GM23338 (cell line): ENCODE data around the gene TFAP2A. TPM values are rescaled to one million over a fixed set of nuclear protein-coding genes. Genes with fewer than 3 reads are reported as not detected.

Experiments used
- ATAC-seq: fragments of 200-7000 bp; cut with Tn5 transposase; 3 replicates; pipeline ENCODE4 v1.9.1; 2020
- DNase-seq: peaks from one replicate; pipeline ENCODE4 v3.0.0-alpha.2; 2015; ENCODE audit warnings: low spot score
- H2AFZ ChIP-seq: fragments of 200-600 bp; sonication (generic); 2 replicates; pipeline ENCODE4 v1.8.0; 2016; ENCODE audit warnings: antibody characterized with exemption, mild to moderate bottlenecking, moderate library complexity
- H3F3A ChIP-seq: fragments of 200-600 bp; sonication (generic); replicated peaks from 2 replicates; pipeline ENCODE4 v1.8.0; 2017; ENCODE audit warnings: antibody characterized with exemption, mixed run types, low read depth
- H3K27ac ChIP-seq: fragments of 200-600 bp; sonication (generic); 2 replicates; pipeline ENCODE4 v1.6.1; 2016; ENCODE audit warnings: low read depth
- H3K27me3 ChIP-seq: fragments of 200-600 bp; sonication (generic); 2 replicates; pipeline ENCODE4 v1.8.0; 2016; ENCODE audit warnings: mild to moderate bottlenecking, mixed run types, moderate library complexity; ENCODE audit not compliant: insufficient read depth
- H3K36me3 ChIP-seq: fragments of 200-600 bp; sonication (generic); 2 replicates; pipeline ENCODE4 v1.8.0; 2016; ENCODE audit warnings: mild to moderate bottlenecking; ENCODE audit not compliant: insufficient read depth
- H3K4me1 ChIP-seq: fragments of 200-600 bp; sonication (generic); 2 replicates; pipeline ENCODE4 v1.8.0; 2016; ENCODE audit warnings: mild to moderate bottlenecking, moderate library complexity; ENCODE audit not compliant: insufficient read depth
- H3K4me2 ChIP-seq: fragments of 200-600 bp; sonication (generic); 2 replicates; pipeline ENCODE4 v1.7.1; 2017; ENCODE audit warnings: mixed run types
- H3K4me3 ChIP-seq: fragments of 200-600 bp; sonication (generic); 2 replicates; pipeline ENCODE4 v1.6.1; 2016; ENCODE audit warnings: mixed run types
- H3K79me2 ChIP-seq: fragments of 200-600 bp; sonication (generic); replicated peaks from 2 replicates; pipeline ENCODE4 v1.8.0; 2017; ENCODE audit warnings: mild to moderate bottlenecking; ENCODE audit not compliant: insufficient read depth
- H3K9me2 ChIP-seq: fragments of 200-600 bp; sonication (generic); 2 replicates; pipeline ENCODE4 v1.8.0; 2017; ENCODE audit not compliant: insufficient read depth
- H4K20me1 ChIP-seq: fragments of 200-600 bp; sonication (generic); replicated peaks from 2 replicates; pipeline ENCODE4 v1.8.0; 2017; ENCODE audit warnings: mild to moderate bottlenecking; ENCODE audit not compliant: insufficient read depth
- H3K27ac Mint-ChIP-seq: 2 replicates; pipeline ENCODE4 v1.8.0; 2020; ENCODE audit warnings: inconsistent platforms, mild to moderate bottlenecking, moderate library complexity, mixed read lengths
- H3K27me3 Mint-ChIP-seq: 3 replicates; pipeline ENCODE4 v1.8.0; 2022; ENCODE audit warnings: low read depth, mild to moderate bottlenecking, moderate library complexity, mixed read lengths, inconsistent platforms; ENCODE audit not compliant: insufficient read depth, poor library complexity
- H3K36me3 Mint-ChIP-seq: 3 replicates; pipeline ENCODE4 v1.8.0; 2021; ENCODE audit warnings: low read depth, mild to moderate bottlenecking, inconsistent platforms, moderate library complexity, mixed read lengths
- H3K4me1 Mint-ChIP-seq: 3 replicates; pipeline ENCODE4 v1.8.0; 2020; ENCODE audit warnings: mild to moderate bottlenecking, inconsistent platforms, mixed read lengths
- H3K4me3 Mint-ChIP-seq: 3 replicates; pipeline ENCODE4 v1.8.0; 2021; ENCODE audit warnings: moderate library complexity, mild to moderate bottlenecking, inconsistent platforms, mixed read lengths
- H3K9me3 Mint-ChIP-seq: 3 replicates; pipeline ENCODE4 v1.8.0; 2020; ENCODE audit warnings: moderate library complexity, mild to moderate bottlenecking, inconsistent platforms, mixed read lengths
- CREB1 ChIP-seq: fragments of 250-450 bp; sonication (Bioruptor Pico); IDR thresholded peaks from 2 replicates; pipeline ENCODE4 v1.5.0; 2020; ENCODE audit warnings: low read depth, mild to moderate bottlenecking, moderate library complexity
- CTCF ChIP-seq, 2 experiments: fragments of 200-600 bp in 1 of 2; sonication (generic) in 1 of 2; conservative IDR thresholded peaks; 2 replicates each; pipeline versions ENCODE4 v1.5.1 to v1.6.1; 2016 to 2017; ENCODE audit warnings: antibody characterized with exemption in 2 of 2, low read depth in 2 of 2, mild to moderate bottlenecking in 2 of 2, moderate library complexity in 1 of 2
- ETS1 ChIP-seq: IDR thresholded peaks from 2 replicates; pipeline ENCODE4 v1.6.1; 2016; ENCODE audit warnings: antibody characterized with exemption
- EZH2 ChIP-seq: fragments of 200-600 bp; sonication (generic); IDR thresholded peaks from one replicate; pipeline ENCODE4 v1.8.0; 2017; ENCODE audit warnings: antibody characterized with exemption, mild to moderate bottlenecking, low read depth; ENCODE audit not compliant: unreplicated experiment
- EZH2phosphoT487 ChIP-seq: fragments of 200-600 bp; sonication (generic); IDR thresholded peaks from one replicate; pipeline ENCODE4 v1.8.1; 2018; ENCODE audit warnings: antibody characterized with exemption; ENCODE audit not compliant: unreplicated experiment
- JUNB ChIP-seq: IDR thresholded peaks from one replicate; pipeline ENCODE4 v1.6.1; 2016; ENCODE audit warnings: antibody characterized with exemption; ENCODE audit not compliant: unreplicated experiment
- NANOG ChIP-seq: IDR thresholded peaks from 2 replicates; pipeline ENCODE4 v1.6.1; 2016; ENCODE audit warnings: antibody characterized with exemption, borderline replicate concordance
- POLR2AphosphoS5 ChIP-seq: IDR thresholded peaks from 2 replicates; pipeline ENCODE4 v1.6.1; 2016; ENCODE audit warnings: antibody characterized with exemption, low read depth
- REST ChIP-seq: IDR thresholded peaks from one replicate; pipeline ENCODE4 v1.6.1; 2018; ENCODE audit warnings: antibody characterized with exemption; ENCODE audit not compliant: unreplicated experiment
- STAT1 ChIP-seq: IDR thresholded peaks from one replicate; pipeline ENCODE4 v1.6.1; 2016; ENCODE audit warnings: antibody characterized with exemption; ENCODE audit not compliant: unreplicated experiment
- ZNF114 ChIP-seq: fragments of 250-450 bp; sonication (Bioruptor Pico); IDR thresholded peaks from 2 replicates; pipeline ENCODE4 v1.5.0; 2020; ENCODE audit warnings: mild to moderate bottlenecking, moderate library complexity
- ZNF331 ChIP-seq: fragments of 250-450 bp; sonication (Bioruptor Pico); IDR thresholded peaks from 2 replicates; pipeline ENCODE4 v1.5.0; 2020; ENCODE audit warnings: low read depth, mild to moderate bottlenecking, moderate library complexity
- ZNF462 ChIP-seq: fragments of 250-450 bp; sonication (Bioruptor Pico); IDR thresholded peaks from 2 replicates; pipeline ENCODE4 v1.5.0; 2020; ENCODE audit warnings: mild to moderate bottlenecking, moderate library complexity
- polyA plus RNA-seq: library from polyadenylated mRNA; unstranded; fragments of >200 nt; fragmentation: Nextera tagmentation; extraction: Ambion mirVana; gene quantifications from 2 replicates; pipeline ENCODE4 v1.2.1, GENCODE V29; 2016
- total RNA-seq: library from RNA; depleted of rRNA; stranded (reverse); fragments of >200 nt; shearing (Covaris generic); gene quantifications from 2 replicates; pipeline ENCODE4 v1.2.3, GENCODE V29; 2014

The TFAP2A gene
- total and polyA plus RNA-seq, 2 experiments from 2014 or later: not detected

- H3K9me2 ChIP-seq: no peaks in the 10 kb centered on the region
- H3K4me1 Mint-ChIP-seq: peaks cover 57% of the 10 kb centered on the region
- H3K4me3 Mint-ChIP-seq: peak overlapping the region; percentile 27; the same call in 1 of the 3 replicates
- H3K4me2 ChIP-seq: peak overlapping the region; percentile 84
- no peak overlapping the region for H2AFZ ChIP-seq
- peaks cover 3% of the 10 kb centered on the region; the same call in 2 of the 3 replicates for H3K9me3 Mint-ChIP-seq
- peak; percentile 86 for DNase-seq
- no peak; the same call in 2 of the 3 replicates for ATAC-seq
- H3F3A ChIP-seq: peaks cover 75% of the 10 kb centered on the region
- peak overlapping the region; percentile 59; the same call in 1 of the 2 replicates for H3K4me3 ChIP-seq
- no peaks in the 10 kb centered on the region for H3K36me3 ChIP-seq
- peaks cover 100% of the 10 kb centered on the region for H3K27me3 Mint-ChIP-seq
- peaks cover 70% of the 10 kb centered on the region for H3K4me1 ChIP-seq
- TF ChIP-seq CTCF (conservative IDR thresholded peaks at IDR 0.05; ENCODE audit: low read depth in 2 of 2): peak; percentile 59 to 62
- TF ChIP-seq EZH2phosphoT487: peak; percentile 73
- TF ChIP-seq CREB1: no peak
- no peak for TF ChIP-seq JUNB
- no peak for TF ChIP-seq REST
- TF ChIP-seq ZNF331 (CRISPR knock-in tag): no peak
- no peak for TF ChIP-seq STAT1
- TF ChIP-seq ZNF462 (CRISPR knock-in tag): no peak
- TF ChIP-seq NANOG: no peak
- peak; percentile 92 for TF ChIP-seq EZH2
- no peak for TF ChIP-seq ETS1
- TF ChIP-seq ZNF114 (CRISPR knock-in tag): no peak
- no peak for TF ChIP-seq POLR2AphosphoS5
- peaks cover 100% of the 10 kb centered on the region for H3K27me3 ChIP-seq
- H3K27ac Mint-ChIP-seq: no peak overlapping the region
- H4K20me1 ChIP-seq: peaks cover 36% of the 10 kb centered on the region
- no peak overlapping the region for H3K27ac ChIP-seq
- H3K79me2 ChIP-seq: no peaks in the 10 kb centered on the region
- no peaks in the 10 kb centered on the region for H3K36me3 Mint-ChIP-seq
Observed at GRCh38 chr6:10421158-10421920, 6.5 kb upstream of the TFAP2A start.
